Measurements from ENCODE around the gene ELMO1. TPM values are rescaled to one million over a fixed set of nuclear protein-coding genes. Genes with fewer than 3 reads are reported as not detected.

ELMO1 gene
- total RNA-seq, 1 experiment from 2014 or later, result not detected

DNA sequence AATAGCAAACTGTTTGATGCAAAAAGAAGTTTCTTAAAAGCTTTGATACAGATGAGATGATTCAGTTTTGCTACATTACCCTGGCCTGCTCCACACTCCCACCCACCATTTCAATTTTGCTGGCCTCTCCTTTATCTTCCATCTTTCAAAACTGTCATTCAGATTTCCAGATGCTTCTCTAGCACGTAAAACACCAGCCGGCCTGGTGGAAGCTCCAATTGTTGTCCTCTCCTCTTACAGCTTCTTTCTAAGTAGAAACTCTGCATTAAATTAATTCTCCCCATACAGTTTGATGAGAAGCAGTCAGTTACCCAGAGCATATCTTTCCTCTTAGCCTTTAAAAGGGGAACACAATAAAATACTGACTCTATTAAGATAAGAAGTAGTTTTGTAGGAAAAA is 34.3 kb upstream of the ELMO1 start:
- CTCF ChIA-PET, result no interaction called here
- no peaks in the 10 kb centered on the region; the same call in 1 of the 2 replicates for H3K36me3 ChIP-seq (ENCODE audit: low read depth, low read length)
- TF ChIP-seq EZH2phosphoT487 (IDR thresholded peaks at IDR 0.05; ENCODE audit: borderline replicate concordance, low read length), result no peak
- TF ChIP-seq EZH2 (IDR thresholded peaks at IDR 0.05; ENCODE audit: low read length, unreplicated experiment), result no peak
- TF ChIP-seq, protein P1, sequence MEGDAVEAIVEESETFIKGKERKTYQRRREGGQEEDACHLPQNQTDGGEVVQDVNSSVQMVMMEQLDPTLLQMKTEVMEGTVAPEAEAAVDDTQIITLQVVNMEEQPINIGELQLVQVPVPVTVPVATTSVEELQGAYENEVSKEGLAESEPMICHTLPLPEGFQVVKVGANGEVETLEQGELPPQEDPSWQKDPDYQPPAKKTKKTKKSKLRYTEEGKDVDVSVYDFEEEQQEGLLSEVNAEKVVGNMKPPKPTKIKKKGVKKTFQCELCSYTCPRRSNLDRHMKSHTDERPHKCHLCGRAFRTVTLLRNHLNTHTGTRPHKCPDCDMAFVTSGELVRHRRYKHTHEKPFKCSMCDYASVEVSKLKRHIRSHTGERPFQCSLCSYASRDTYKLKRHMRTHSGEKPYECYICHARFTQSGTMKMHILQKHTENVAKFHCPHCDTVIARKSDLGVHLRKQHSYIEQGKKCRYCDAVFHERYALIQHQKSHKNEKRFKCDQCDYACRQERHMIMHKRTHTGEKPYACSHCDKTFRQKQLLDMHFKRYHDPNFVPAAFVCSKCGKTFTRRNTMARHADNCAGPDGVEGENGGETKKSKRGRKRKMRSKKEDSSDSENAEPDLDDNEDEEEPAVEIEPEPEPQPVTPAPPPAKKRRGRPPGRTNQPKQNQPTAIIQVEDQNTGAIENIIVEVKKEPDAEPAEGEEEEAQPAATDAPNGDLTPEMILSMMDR (conservative IDR thresholded peaks at IDR 0.05; ENCODE audit: low read depth, low read length), result no peak
- no peak overlapping the region for H2AFZ ChIP-seq (ENCODE audit: low read length)
- intact Hi-C loops (cut with micrococcal nuclease), result no loop called here
- no peak overlapping the region for H3K4me2 ChIP-seq (ENCODE audit: low read length)
- H3K27me3 ChIP-seq (ENCODE audit: low read length), result no peaks in the 10 kb centered on the region
- H3K79me2 ChIP-seq (ENCODE audit: low read length), result no peaks in the 10 kb centered on the region
- H4K20me1 ChIP-seq (ENCODE audit: low read length), result no peaks in the 10 kb centered on the region
- DNase-seq (no peak), ATAC-seq (no peak)
- no peak overlapping the region for H3K4me3 ChIP-seq (ENCODE audit: low read length)
- no peak overlapping the region for H3K9ac ChIP-seq (ENCODE audit: low read length)
- H3K9me3 ChIP-seq (ENCODE audit: low read length), result no peaks in the 10 kb centered on the region
- no peaks in the 10 kb centered on the region for H3F3A ChIP-seq (ENCODE audit: low read length, unreplicated experiment)
- no peaks in the 10 kb centered on the region for H3K4me1 ChIP-seq (ENCODE audit: insufficient read depth, low read length)
- no peaks in the 10 kb centered on the region for H3K9me2 ChIP-seq (replicated peaks; ENCODE audit: low read length)
- POLR2A ChIA-PET (ENCODE audit: unreplicated experiment), result no interaction called here
- BruUV-seq (replicated peaks), result no TSS peak
- H3K27ac ChIP-seq (ENCODE audit: low read length), result no peak overlapping the region

DNA sequence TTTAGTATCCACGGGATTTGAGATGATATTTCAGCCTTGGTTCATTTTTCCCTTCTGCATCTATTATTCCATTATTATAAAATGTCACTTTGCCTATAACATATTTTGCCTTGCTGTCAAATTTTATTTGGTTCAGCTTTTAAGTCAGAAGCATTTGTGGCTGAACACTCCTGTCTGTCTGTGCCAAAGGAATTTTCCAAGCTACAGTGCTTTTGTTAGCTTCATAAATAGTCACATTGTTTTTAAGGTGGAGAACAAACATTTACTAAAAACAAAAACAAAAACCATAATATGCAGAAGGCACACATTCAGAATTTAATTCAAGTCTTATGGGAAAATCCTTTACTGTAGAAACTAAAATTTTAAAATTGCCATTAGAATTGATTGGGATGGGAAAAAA is 33.8 kb upstream of the ELMO1 start:
- no peak for DNase-seq
- Histone ChIP-seq H3F3A (ENCODE audit: low read length, unreplicated experiment) (no peaks in the 10 kb centered on the region), H3K36me3 (ENCODE audit: low read depth, low read length) (no peaks in the 10 kb centered on the region), H2AFZ (ENCODE audit: low read length) (no peak overlapping the region), H3K9me3 (ENCODE audit: low read length) (no peaks in the 10 kb centered on the region), H3K4me1 (ENCODE audit: insufficient read depth, low read length) (no peaks in the 10 kb centered on the region), H3K9me2 (replicated peaks; ENCODE audit: low read length) (no peaks in the 10 kb centered on the region), H4K20me1 (ENCODE audit: low read length) (no peaks in the 10 kb centered on the region), H3K4me2 (ENCODE audit: low read length) (no peak overlapping the region), H3K4me3 (ENCODE audit: low read length) (no peak overlapping the region), H3K79me2 (ENCODE audit: low read length) (no peaks in the 10 kb centered on the region), H3K27me3 (ENCODE audit: low read length) (no peaks in the 10 kb centered on the region), H3K9ac (ENCODE audit: low read length) (no peak overlapping the region), H3K27ac (ENCODE audit: low read length) (no peak overlapping the region)
- intact Hi-C loops (cut with micrococcal nuclease), result no loop called here
- BruUV-seq (replicated peaks), result no TSS peak
- TF ChIP-seq, protein P1 (conservative IDR thresholded peaks at IDR 0.05; ENCODE audit: low read depth, low read length), result no peak
- no peak for TF ChIP-seq EZH2 (IDR thresholded peaks at IDR 0.05; ENCODE audit: low read length, unreplicated experiment)
- TF ChIP-seq EZH2phosphoT487 (IDR thresholded peaks at IDR 0.05; ENCODE audit: borderline replicate concordance, low read length), result no peak
- ATAC-seq, result no peak
- CTCF ChIA-PET, result no interaction called here
- POLR2A ChIA-PET (ENCODE audit: unreplicated experiment), result no interaction called here

GRCh38 chr7:37481722-37482288 is 33.1 kb upstream of the ELMO1 start:
- Histone ChIP-seq H3K79me2 (ENCODE audit: low read length) (no peaks in the 10 kb centered on the region), H3K27me3 (ENCODE audit: low read length) (no peaks in the 10 kb centered on the region), H3K9me3 (ENCODE audit: low read length) (no peaks in the 10 kb centered on the region), H3K9me2 (replicated peaks; ENCODE audit: low read length) (no peaks in the 10 kb centered on the region), H3K9ac (ENCODE audit: low read length) (no peak overlapping the region), H3K27ac (ENCODE audit: low read length) (no peak overlapping the region), H3K36me3 (ENCODE audit: low read depth, low read length) (no peaks in the 10 kb centered on the region), H2AFZ (ENCODE audit: low read length) (no peak overlapping the region), H3F3A (ENCODE audit: low read length, unreplicated experiment) (no peaks in the 10 kb centered on the region), H4K20me1 (ENCODE audit: low read length) (no peaks in the 10 kb centered on the region), H3K4me1 (ENCODE audit: insufficient read depth, low read length) (no peaks in the 10 kb centered on the region), H3K4me3 (ENCODE audit: low read length) (no peak overlapping the region), H3K4me2 (ENCODE audit: low read length) (no peak overlapping the region)
- ATAC-seq (no peak), DNase-seq (no peak)
- POLR2A ChIA-PET (ENCODE audit: unreplicated experiment), result no interaction called here
- TF ChIP-seq, protein P1 (conservative IDR thresholded peaks at IDR 0.05; ENCODE audit: low read depth, low read length), result no peak
- no peak for TF ChIP-seq EZH2 (IDR thresholded peaks at IDR 0.05; ENCODE audit: low read length, unreplicated experiment)
- TF ChIP-seq EZH2phosphoT487 (IDR thresholded peaks at IDR 0.05; ENCODE audit: borderline replicate concordance, low read length), result no peak
- CTCF ChIA-PET, result no interaction called here
- BruUV-seq (replicated peaks), result no TSS peak
- intact Hi-C loops (cut with micrococcal nuclease), result no loop called here
